Liver (tissue), 9 donors: ENCODE results near the gene PARP4. TPM values are rescaled to one million over a fixed set of nuclear protein-coding genes. Genes with fewer than 3 reads are reported as not detected.
"Not testable (repeated sequence)": the region's sequence is repeated elsewhere in the genome, so short reads cannot be mapped to it uniquely, and the experiment has no call there.

ENCODE experiments used
- DNase-seq: peaks from one replicate; pipeline ENCODE4 v3.0.0-alpha.2; 2017; ENCODE audit warnings: low spot score
- H3K27ac ChIP-seq, 2 donors: one replicate each; pipeline ENCODE4 v1.7.0; 2013; ENCODE audit warnings: inconsistent platforms in 2 of 2, low read length in 2 of 2, control low read depth in 1 of 2, low read depth in 1 of 2, mild to moderate bottlenecking in 1 of 2
- H3K27me3 ChIP-seq, 4 donors: one replicate each; pipeline versions ENCODE4 v1.6.1 to v1.7.0; 2013; ENCODE audit warnings: low read length in 3 of 4, inconsistent platforms in 1 of 4, mild to moderate bottlenecking in 1 of 4, moderate library complexity in 1 of 4; ENCODE audit not compliant: control insufficient read depth in 4 of 4, insufficient read depth in 4 of 4
- H3K36me3 ChIP-seq, 4 donors: one replicate each; pipeline versions ENCODE4 v1.6.1 to v1.7.0; 2013; ENCODE audit warnings: low read length in 3 of 4, mild to moderate bottlenecking in 3 of 4, low read depth in 1 of 4, moderate library complexity in 1 of 4; ENCODE audit not compliant: control insufficient read depth in 4 of 4, insufficient read depth in 3 of 4
- H3K4me1 ChIP-seq, 4 donors: one replicate each; pipeline versions ENCODE4 v1.6.1 to v1.7.0; 2013; ENCODE audit warnings: low read length in 3 of 4, mild to moderate bottlenecking in 3 of 4, moderate library complexity in 1 of 4; ENCODE audit not compliant: control insufficient read depth in 4 of 4, insufficient read depth in 4 of 4
- H3K4me3 ChIP-seq, 3 donors: one replicate each; pipeline versions ENCODE4 v1.6.1 to v1.7.0; 2013; ENCODE audit warnings: low read length in 3 of 3, control low read depth in 1 of 3, low read depth in 1 of 3, mild to moderate bottlenecking in 1 of 3
- H3K9ac ChIP-seq, 2 donors: one replicate each; pipeline ENCODE4 v1.7.0; 2013; ENCODE audit warnings: low read length in 2 of 2, mild to moderate bottlenecking in 2 of 2, moderate library complexity in 2 of 2, control low read depth in 1 of 2, low read depth in 1 of 2
- H3K9me3 ChIP-seq, 4 donors: one replicate each; pipeline versions ENCODE4 v1.6.1 to v1.7.0; 2013; ENCODE audit warnings: low read length in 3 of 4; ENCODE audit not compliant: control insufficient read depth in 4 of 4
- FOXA1 ChIP-seq: IDR thresholded peaks from 2 replicates; pipeline ENCODE4 v1.6.1; 2016; ENCODE audit warnings: antibody characterized with exemption
- GABPA ChIP-seq, 2 donors: IDR thresholded peaks in 1 of 2; conservative IDR thresholded peaks in 1 of 2; 2 replicates each; pipeline ENCODE4 v1.6.1; 2016; ENCODE audit warnings: antibody characterized with exemption in 2 of 2, mild to moderate bottlenecking in 1 of 2, moderate library complexity in 1 of 2
- HNF4G ChIP-seq: IDR thresholded peaks from 2 replicates; pipeline ENCODE4 v1.6.1; 2016; ENCODE audit warnings: antibody characterized with exemption
- NR2F2 ChIP-seq: IDR thresholded peaks from 2 replicates; pipeline ENCODE4 v1.6.1; 2016; ENCODE audit warnings: antibody characterized with exemption
- RAD21 ChIP-seq, 2 donors: IDR thresholded peaks; 2 replicates each; pipeline ENCODE4 v1.6.1; 2016; ENCODE audit warnings: antibody characterized with exemption in 2 of 2, mild to moderate bottlenecking in 2 of 2
- RXRA ChIP-seq, 2 donors: IDR thresholded peaks; 2 replicates each; pipeline ENCODE4 v1.6.1; 2017 to 2018; ENCODE audit warnings: antibody characterized with exemption in 2 of 2, mild to moderate bottlenecking in 1 of 2
- SP1 ChIP-seq: IDR thresholded peaks from 2 replicates; pipeline ENCODE4 v1.6.1; 2018; ENCODE audit warnings: antibody characterized with exemption, mild to moderate bottlenecking
- YY1 ChIP-seq: IDR thresholded peaks from 2 replicates; pipeline ENCODE4 v1.6.1; 2016; ENCODE audit warnings: antibody characterized with exemption, mild to moderate bottlenecking
- WGBS: extraction: QIAGEN DNeasy Blood & Tissue Kit; methylation state at CpG from one replicate; pipeline ENCODE4 v1.1.7; 2013; 5-methylcytosine and 5-hydroxymethylcytosine counted together
- polyA plus RNA-seq, 2 donors: library from polyadenylated mRNA; stranded (reverse) in 1 of 2; unstranded in 1 of 2; fragments of 200-250 nt in 1 of 2; fragments of >200 nt in 1 of 2; fragmentation: Nextera tagmentation in 1 of 2; extraction: Ambion mirVana in 1 of 2; gene quantifications; one replicate each; pipeline versions ENCODE4 v1.2.1 to v1.2.3, GENCODE V29; 2013 to 2015
- total RNA-seq, 2 donors: library from RNA; depleted of rRNA; stranded (reverse); fragments of >200 nt; gene quantifications; one replicate each; pipeline ENCODE4 v1.2.3, GENCODE V29; 2014
- TF ChIP-seq, protein P1 (sequence below): fragments of 150-350 bp; IDR thresholded peaks from 2 replicates; pipeline ENCODE4 v1.5.1; 2017; ENCODE audit warnings: improper control_type of control experiment, low read depth, low read length; ENCODE audit not compliant: missing input control
- TF ChIP-seq, protein P2 (sequence below): IDR thresholded peaks from 2 replicates; pipeline ENCODE4 v1.6.1; 2016; ENCODE audit warnings: antibody characterized with exemption
- TF ChIP-seq, protein P3 (sequence below): IDR thresholded peaks from 2 replicates; pipeline ENCODE4 v1.6.1; 2016; ENCODE audit warnings: antibody characterized with exemption
- TF ChIP-seq, protein P4 (sequence below): IDR thresholded peaks from 2 replicates; pipeline ENCODE4 v1.6.1; 2016; ENCODE audit warnings: antibody characterized with exemption
- TF ChIP-seq, protein P5 (sequence below): IDR thresholded peaks from 2 replicates; pipeline ENCODE4 v1.6.1; 2016; ENCODE audit warnings: antibody characterized with exemption, mild to moderate bottlenecking
- donor health status: healthy.
- donor health status: healthy.
- donor health status: healthy.
- donor health status: healthy.
- donor health status: healthy.

PARP4 gene
- total and polyA plus RNA-seq, 4 donors: 10.7 to 29.3 (median 17.7) TPM

DNA sequence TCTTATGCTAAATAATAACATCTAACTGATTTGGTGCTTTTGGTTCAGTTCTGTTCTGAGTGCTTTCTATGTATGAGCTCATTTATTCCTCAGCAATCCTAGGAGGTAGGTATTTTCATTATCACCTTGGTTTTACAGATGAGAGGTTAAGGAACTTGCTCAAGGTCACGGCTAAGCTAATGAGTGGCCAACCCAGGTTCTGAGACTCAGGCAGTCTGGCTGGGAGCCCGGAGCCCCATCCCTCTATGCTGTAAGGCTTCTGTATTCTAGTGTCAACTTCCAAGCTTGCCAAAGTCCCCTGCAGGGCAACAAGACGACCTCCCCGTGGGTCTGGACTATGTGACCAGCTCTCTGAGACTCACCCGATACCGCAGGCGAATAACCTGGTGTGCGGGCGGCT lies 60.5 kb downstream of the PARP4 start:
- 96% methylated on average over 9 of the region's 9 CpGs for WGBS
- Histone ChIP-seq H3K9ac (no peak overlapping the region), H3K4me1 (no peaks in the 10 kb centered on the region), H3K4me3 (no peak overlapping the region), H3K27me3 (no peaks in the 10 kb centered on the region), H3K36me3 (peaks cover 24 to 69% (median 52%) of the 10 kb centered on the region in 4 donors), H3K27ac (no peak overlapping the region), H3K9me3 (no peaks in the 10 kb centered on the region)
- no peak for DNase-seq
- TF ChIP-seq, protein P1, sequence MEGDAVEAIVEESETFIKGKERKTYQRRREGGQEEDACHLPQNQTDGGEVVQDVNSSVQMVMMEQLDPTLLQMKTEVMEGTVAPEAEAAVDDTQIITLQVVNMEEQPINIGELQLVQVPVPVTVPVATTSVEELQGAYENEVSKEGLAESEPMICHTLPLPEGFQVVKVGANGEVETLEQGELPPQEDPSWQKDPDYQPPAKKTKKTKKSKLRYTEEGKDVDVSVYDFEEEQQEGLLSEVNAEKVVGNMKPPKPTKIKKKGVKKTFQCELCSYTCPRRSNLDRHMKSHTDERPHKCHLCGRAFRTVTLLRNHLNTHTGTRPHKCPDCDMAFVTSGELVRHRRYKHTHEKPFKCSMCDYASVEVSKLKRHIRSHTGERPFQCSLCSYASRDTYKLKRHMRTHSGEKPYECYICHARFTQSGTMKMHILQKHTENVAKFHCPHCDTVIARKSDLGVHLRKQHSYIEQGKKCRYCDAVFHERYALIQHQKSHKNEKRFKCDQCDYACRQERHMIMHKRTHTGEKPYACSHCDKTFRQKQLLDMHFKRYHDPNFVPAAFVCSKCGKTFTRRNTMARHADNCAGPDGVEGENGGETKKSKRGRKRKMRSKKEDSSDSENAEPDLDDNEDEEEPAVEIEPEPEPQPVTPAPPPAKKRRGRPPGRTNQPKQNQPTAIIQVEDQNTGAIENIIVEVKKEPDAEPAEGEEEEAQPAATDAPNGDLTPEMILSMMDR: no peak
- TF ChIP-seq FOXA1 (no peak), HNF4G (no peak), YY1 (no peak), RAD21 (IDR thresholded peaks at IDR 0.05) (no peak)

DNA sequence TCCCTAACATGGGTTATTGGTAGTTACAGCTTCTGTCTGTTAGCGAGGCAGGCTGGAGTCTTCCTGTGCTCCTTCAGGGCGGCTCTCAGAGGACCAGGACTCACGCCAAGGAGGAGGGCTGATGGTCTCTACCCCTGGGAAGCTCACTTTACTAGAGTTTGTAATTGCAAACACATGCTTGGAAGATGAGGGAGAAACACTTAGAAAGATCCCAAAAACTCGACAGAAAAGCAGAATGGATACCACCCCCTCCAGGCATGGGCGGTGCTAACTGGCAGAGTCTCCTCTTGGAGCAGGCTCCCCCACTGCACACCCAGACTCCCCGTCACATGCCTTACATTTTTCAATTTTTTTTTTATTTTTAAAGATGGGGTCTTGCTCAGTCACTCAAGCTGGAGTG lies 62.0 kb downstream of the PARP4 start:
- Histone ChIP-seq H3K36me3 (peaks cover 20 to 67% (median 52%) of the 10 kb centered on the region in 4 donors), H3K4me3 (no peak overlapping the region), H3K9me3 (no peaks in the 10 kb centered on the region), H3K4me1 (no peaks in the 10 kb centered on the region), H3K9ac (no peak overlapping the region), H3K27ac (no peak overlapping the region), H3K27me3 (no peaks in the 10 kb centered on the region)
- WGBS: 96% methylated on average over 6 of the region's 6 CpGs
- no peak for DNase-seq
- TF ChIP-seq GABPA (IDR thresholded peaks at IDR 0.05 in 1 of 2, conservative IDR thresholded peaks at IDR 0.05 in 1 of 2) (no peak), HNF4G (no peak)

DNA sequence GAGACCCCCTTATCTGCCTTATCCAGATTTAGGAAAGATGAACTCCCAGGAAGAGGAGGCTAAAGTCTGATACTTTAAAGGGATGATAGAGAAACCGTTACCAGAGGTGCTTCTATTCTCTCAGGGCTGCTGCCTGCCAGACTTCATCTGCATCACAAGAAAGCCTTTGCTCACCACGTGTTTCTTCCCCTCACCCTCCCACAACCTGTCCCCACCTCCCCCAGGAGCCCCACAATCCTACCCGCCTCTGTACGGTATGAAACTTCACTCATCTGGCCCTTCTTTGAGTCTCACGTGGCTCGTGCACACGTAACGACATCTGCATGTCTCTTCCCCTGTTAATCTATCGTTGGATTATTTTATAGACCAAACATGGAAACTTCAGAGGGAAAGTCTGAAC lies 67.7 kb downstream of the PARP4 start:
- H3K4me1 ChIP-seq, H3K27me3 ChIP-seq, H3K9ac ChIP-seq, H3K27ac ChIP-seq, H3K9me3 ChIP-seq, H3K4me3 ChIP-seq, DNase-seq: not testable (repeated sequence)
- H3K36me3 ChIP-seq: peaks cover 7 to 70% (median 48%) of the 10 kb centered on the region in 4 donors
- whole genome bisulfite sequencing: 91% methylated on average over 9 of the region's 9 CpGs

DNA sequence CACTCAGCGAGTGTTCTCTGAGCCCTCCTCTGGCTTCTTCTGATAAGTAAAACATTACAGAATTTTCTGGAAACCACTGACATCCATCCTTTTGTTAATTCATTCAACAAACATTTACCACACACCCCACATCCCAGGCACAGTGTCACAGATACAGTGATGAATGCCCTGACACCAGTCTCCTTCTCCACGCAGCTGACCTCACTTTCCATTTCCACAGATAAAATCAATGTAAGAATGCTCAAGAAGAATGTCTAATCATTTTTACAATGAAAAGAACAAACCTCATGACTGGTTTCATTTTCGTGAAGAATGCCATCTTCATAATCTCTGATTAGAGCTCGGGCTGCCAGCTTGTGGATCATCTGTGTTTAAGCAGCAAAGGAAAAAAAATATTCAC lies 69.2 kb downstream of the PARP4 start:
- no peak overlapping the region for H3K4me3 ChIP-seq
- no peaks in the 10 kb centered on the region for H3K4me1 ChIP-seq
- H3K27me3 ChIP-seq: no peaks in the 10 kb centered on the region
- no peaks in the 10 kb centered on the region for H3K9me3 ChIP-seq
- no peak overlapping the region for H3K27ac ChIP-seq
- H3K36me3 ChIP-seq: peaks cover 12 to 76% (median 52%) of the 10 kb centered on the region in 4 donors
- no peak overlapping the region for H3K9ac ChIP-seq
- DNase-seq: no peak
- WGBS: 94% methylated on average over 4 of the region's 4 CpGs
- no peak for TF ChIP-seq RXRA (IDR thresholded peaks at IDR 0.05)
- no peak for TF ChIP-seq NR2F2
- TF ChIP-seq, protein P2, sequence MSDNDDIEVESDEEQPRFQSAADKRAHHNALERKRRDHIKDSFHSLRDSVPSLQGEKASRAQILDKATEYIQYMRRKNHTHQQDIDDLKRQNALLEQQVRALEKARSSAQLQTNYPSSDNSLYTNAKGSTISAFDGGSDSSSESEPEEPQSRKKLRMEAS: no peak
- TF ChIP-seq GABPA (IDR thresholded peaks at IDR 0.05 in 1 of 2, conservative IDR thresholded peaks at IDR 0.05 in 1 of 2): no peak
- TF ChIP-seq, protein P1: no peak
- TF ChIP-seq FOXA1: no peak
- TF ChIP-seq, protein P3, sequence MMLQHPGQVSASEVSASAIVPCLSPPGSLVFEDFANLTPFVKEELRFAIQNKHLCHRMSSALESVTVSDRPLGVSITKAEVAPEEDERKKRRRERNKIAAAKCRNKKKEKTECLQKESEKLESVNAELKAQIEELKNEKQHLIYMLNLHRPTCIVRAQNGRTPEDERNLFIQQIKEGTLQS: no peak
- TF ChIP-seq, protein P4, sequence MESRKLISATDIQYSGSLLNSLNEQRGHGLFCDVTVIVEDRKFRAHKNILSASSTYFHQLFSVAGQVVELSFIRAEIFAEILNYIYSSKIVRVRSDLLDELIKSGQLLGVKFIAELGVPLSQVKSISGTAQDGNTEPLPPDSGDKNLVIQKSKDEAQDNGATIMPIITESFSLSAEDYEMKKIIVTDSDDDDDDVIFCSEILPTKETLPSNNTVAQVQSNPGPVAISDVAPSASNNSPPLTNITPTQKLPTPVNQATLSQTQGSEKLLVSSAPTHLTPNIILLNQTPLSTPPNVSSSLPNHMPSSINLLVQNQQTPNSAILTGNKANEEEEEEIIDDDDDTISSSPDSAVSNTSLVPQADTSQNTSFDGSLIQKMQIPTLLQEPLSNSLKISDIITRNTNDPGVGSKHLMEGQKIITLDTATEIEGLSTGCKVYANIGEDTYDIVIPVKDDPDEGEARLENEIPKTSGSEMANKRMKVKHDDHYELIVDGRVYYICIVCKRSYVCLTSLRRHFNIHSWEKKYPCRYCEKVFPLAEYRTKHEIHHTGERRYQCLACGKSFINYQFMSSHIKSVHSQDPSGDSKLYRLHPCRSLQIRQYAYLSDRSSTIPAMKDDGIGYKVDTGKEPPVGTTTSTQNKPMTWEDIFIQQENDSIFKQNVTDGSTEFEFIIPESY: no peak
- TF ChIP-seq RAD21 (IDR thresholded peaks at IDR 0.05): no peak
- TF ChIP-seq SP1: no peak
- TF ChIP-seq, protein P5, sequence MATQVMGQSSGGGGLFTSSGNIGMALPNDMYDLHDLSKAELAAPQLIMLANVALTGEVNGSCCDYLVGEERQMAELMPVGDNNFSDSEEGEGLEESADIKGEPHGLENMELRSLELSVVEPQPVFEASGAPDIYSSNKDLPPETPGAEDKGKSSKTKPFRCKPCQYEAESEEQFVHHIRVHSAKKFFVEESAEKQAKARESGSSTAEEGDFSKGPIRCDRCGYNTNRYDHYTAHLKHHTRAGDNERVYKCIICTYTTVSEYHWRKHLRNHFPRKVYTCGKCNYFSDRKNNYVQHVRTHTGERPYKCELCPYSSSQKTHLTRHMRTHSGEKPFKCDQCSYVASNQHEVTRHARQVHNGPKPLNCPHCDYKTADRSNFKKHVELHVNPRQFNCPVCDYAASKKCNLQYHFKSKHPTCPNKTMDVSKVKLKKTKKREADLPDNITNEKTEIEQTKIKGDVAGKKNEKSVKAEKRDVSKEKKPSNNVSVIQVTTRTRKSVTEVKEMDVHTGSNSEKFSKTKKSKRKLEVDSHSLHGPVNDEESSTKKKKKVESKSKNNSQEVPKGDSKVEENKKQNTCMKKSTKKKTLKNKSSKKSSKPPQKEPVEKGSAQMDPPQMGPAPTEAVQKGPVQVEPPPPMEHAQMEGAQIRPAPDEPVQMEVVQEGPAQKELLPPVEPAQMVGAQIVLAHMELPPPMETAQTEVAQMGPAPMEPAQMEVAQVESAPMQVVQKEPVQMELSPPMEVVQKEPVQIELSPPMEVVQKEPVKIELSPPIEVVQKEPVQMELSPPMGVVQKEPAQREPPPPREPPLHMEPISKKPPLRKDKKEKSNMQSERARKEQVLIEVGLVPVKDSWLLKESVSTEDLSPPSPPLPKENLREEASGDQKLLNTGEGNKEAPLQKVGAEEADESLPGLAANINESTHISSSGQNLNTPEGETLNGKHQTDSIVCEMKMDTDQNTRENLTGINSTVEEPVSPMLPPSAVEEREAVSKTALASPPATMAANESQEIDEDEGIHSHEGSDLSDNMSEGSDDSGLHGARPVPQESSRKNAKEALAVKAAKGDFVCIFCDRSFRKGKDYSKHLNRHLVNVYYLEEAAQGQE: no peak
- TF ChIP-seq YY1: no peak
